ENCODE results near the gene TFDP2. TPM values are rescaled to one million over a fixed set of nuclear protein-coding genes. Genes with fewer than 3 reads are reported as not detected.

The TFDP2 gene
- total and polyA plus RNA-seq, 2 of the 8 experiments (the other 6 are each of a cell fraction or from before 2014, with no cell fraction given) = 41.1 to 119 TPM

DNA sequence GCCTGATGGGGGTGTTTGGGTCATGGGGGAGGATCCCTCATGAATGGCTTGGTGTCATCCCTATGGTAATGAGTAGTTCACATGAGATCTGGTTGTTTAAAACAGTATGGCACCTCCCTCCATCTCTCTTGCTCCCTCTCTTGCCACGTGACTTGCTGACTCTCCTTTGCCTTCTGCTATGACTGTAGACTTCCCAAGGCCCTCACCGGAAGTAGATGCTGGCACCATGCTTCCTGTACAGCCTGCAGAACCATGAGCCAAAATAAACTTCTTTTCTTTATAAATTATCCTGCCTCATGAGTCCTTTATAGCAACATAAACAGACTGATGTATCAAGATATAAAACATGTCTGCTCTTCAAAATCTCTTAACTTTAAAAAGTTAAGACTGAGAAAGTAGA is 96.1 kb downstream of the TFDP2 start (continued):
- TF ChIP-seq NANOG (IDR thresholded peaks at IDR 0.05; ENCODE audit: insufficient read depth, low read depth, low read length, poor library complexity, severe bottlenecking) (no peak), KDM5A (IDR thresholded peaks at IDR 0.05; ENCODE audit: low read length) (no peak)

Data from H1 (cell line).